GM23248 (cell line): ENCODE measurements around the gene FMO1.

Experiments
- EZH2 ChIP-seq: fragments of 200-600 bp; sonication (generic); IDR thresholded peaks from 2 replicates; pipeline ENCODE4 v1.6.1; 2018; ENCODE audit warnings: antibody characterized with exemption, mild to moderate bottlenecking; ENCODE audit not compliant: insufficient read depth, poor library complexity, severe bottlenecking
- EZH2phosphoT487 ChIP-seq: fragments of 200-600 bp; sonication (generic); IDR thresholded peaks from 2 replicates; pipeline ENCODE4 v1.6.1; 2018; ENCODE audit warnings: antibody characterized with exemption, moderate library complexity, mild to moderate bottlenecking, low read depth; ENCODE audit not compliant: insufficient read depth

GRCh38 chr1:171311771-171312558 lies 63.7 kb downstream of the FMO1 start:
- TF ChIP-seq EZH2 (no peak), EZH2phosphoT487 (no peak)
